Epithelial cell of esophagus (primary cell): ENCODE measurements around the gene JARID2.

Experiments used
- DNase-seq: peaks from one replicate; pipeline ENCODE4 v3.0.0; 2010; ENCODE audit warnings: low read depth
- H3K4me3 ChIP-seq: 2 replicates; pipeline ENCODE4 v1.5.1; 2011; ENCODE audit warnings: mild to moderate bottlenecking, low read length, control low read depth
- CTCF ChIP-seq: IDR thresholded peaks from 2 replicates; pipeline ENCODE4 v1.5.1; 2011; ENCODE audit warnings: low read depth, mild to moderate bottlenecking, low read length, control low read depth, inconsistent platforms; ENCODE audit not compliant: insufficient read depth; ENCODE audit errors: missing control alignments

JARID2 gene

GRCh38 chr6:15429141-15430110 is 183.6 kb downstream of the JARID2 start:
- no peak overlapping the region for H3K4me3 ChIP-seq
- no peak for TF ChIP-seq CTCF

GRCh38 chr6:15430186-15430585 is 184.3 kb downstream of the JARID2 start:
- no peak for TF ChIP-seq CTCF
- no peak for DNase-seq
- no peak overlapping the region for H3K4me3 ChIP-seq

More at GRCh38 chr6:15429141-15430110, 183.6 kb downstream of the JARID2 start:
- peak; percentile 66 for DNase-seq

- no peak for TF ChIP-seq CTCF
- H3K4me3 ChIP-seq, result no peak overlapping the region
- no peak for DNase-seq
These were observed 185.1 kb downstream of the JARID2 start for GRCh38 chr6:15430931-15431405.

- peak; percentile 52 for DNase-seq
These were observed 186.1 kb downstream of the JARID2 start for GRCh38 chr6:15431762-15432483.

GRCh38 chr6:15433511-15433861 is 187.6 kb downstream of the JARID2 start:
- no peak for DNase-seq
- H3K4me3 ChIP-seq, result no peak overlapping the region

More at GRCh38 chr6:15431762-15432483, 186.1 kb downstream of the JARID2 start:
- H3K4me3 ChIP-seq, result no peak overlapping the region
- TF ChIP-seq CTCF, result no peak

GRCh38 chr6:15434263-15434662 is 188.4 kb downstream of the JARID2 start:
- no peak overlapping the region for H3K4me3 ChIP-seq
- no peak for DNase-seq
- TF ChIP-seq CTCF, result no peak

More at GRCh38 chr6:15433511-15433861, 187.6 kb downstream of the JARID2 start:
- TF ChIP-seq CTCF, result no peak
